ENCODE measurements around the gene TMEM45A.
"Not testable (repeated sequence)": the region's sequence is repeated elsewhere in the genome, so short reads cannot be mapped to it uniquely, and the experiment has no call there.

Gene TMEM45A

DNA sequence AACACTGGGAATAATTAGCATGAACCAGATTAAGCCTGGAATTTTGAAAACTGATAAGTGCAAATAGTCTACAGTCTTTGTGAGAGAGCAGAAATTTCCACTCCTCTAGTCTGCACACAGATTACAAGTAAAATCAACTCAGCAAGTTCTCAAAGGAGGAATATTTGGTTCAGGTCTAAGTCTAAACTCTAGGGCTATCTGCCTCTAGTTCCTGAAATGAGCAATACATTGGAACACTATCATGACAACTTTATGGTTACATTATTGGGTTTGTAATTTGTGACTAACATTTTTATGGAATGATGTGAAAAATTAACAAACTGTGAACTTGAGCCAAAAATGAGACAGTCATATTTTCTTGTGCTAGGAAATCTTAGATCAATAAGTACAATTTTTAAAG is 86.2 kb downstream of the TMEM45A start:
- no peak for DNase-seq

DNA sequence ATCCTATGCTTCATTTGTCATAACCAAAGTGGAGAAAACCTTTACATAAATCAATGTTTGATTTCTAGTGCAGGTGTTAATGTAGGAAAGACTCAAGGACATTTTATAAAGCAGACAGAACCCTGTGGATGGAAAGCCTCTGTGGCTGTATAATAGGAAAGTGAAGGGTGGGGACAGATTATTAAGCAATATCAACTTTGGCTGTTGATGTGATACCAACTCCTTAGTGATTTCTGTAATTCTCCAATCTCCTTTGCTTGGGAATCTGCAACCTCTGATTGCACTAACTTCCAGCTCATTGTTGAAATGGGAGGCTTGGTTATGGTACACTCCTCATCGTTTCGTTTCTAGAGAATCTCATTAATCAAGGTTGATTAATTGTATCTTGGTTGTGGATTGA is 87.7 kb downstream of the TMEM45A start:
- DNase-seq = no peak

DNA sequence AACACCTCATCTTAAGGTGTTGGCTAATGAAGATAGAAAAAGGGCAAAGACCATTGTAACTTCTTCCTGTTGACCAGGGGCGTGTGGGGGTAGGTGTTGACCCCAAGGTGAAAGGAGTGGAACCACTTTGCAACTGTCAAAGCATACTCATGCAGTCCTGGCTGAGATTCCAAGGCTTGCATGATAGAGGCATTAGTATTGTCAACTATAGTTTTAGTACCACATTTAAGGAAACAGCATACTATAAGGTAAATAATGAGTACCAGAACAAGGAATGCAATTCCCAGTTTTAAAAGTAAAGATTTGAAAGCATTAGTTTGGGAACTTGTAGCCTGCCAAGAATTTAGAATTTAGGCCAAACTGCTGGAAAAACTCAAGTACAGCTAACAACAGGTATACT is 89.2 kb downstream of the TMEM45A start:
- DNase-seq = no peak

DNA sequence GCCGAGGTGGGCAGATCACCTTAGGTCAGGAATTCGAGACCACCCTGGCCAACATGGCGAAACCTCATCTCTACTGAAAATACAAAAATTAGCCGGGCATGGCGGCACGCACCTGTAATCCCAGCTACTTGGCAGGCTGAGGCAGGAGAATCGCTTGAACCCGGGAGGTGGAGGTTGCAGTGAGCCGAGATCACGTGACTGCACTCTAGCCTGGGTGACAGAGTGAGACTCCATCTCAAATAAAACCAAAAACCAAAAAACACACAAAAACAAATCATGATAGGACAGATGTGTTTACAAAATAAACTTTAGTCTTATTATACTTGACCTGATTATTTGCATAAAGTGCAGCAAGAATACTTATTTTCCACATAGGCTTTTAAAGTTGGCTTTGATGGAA is 89.7 kb downstream of the TMEM45A start:
- DNase-seq = not testable (repeated sequence)

DNA sequence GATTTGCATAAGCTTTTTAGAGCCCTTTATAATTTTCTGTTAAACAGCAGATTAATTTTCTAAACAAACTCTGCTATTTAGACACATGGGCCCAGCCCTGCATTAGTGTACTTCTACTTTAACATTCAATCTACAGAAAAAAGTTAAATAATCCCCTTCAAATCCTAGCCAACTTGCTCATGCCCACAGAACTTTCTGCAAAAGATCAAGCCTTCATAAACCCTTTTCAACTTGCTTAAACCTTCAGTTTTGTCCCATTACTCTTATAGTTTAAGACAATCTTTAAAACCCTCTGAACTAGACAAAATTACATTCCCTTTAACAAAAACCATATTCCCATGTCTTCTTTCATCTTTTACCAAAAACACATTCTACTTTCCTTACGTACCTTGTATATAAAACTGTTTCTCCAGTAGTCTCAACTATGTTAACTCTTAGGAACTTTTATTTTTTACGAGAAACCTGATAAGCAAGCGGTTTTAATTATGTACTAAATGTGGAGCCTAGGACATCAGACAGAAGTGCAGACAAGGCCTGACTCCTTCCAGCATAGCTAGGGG is 91.8 kb downstream of the TMEM45A start:
- DNase-seq = no peak

DNA sequence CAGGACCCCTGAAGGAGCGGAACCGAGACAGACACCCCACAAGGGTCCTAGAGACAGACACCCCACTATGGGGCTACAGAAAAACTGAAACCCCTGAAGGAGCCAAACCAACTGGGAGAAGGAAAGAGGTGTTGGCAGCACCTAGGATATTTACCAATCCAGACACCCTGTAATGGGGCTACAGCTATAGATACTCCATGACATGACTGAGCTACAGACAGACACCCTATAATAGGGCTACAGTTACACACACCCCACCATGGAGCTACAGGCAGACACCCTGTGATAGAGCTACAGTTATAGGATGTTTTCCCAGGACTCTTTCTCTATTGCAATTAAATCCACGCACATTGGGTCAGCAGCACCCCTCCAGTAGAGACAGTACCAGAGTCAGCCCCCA is 94.4 kb downstream of the TMEM45A start:
- no peak for DNase-seq

DNA sequence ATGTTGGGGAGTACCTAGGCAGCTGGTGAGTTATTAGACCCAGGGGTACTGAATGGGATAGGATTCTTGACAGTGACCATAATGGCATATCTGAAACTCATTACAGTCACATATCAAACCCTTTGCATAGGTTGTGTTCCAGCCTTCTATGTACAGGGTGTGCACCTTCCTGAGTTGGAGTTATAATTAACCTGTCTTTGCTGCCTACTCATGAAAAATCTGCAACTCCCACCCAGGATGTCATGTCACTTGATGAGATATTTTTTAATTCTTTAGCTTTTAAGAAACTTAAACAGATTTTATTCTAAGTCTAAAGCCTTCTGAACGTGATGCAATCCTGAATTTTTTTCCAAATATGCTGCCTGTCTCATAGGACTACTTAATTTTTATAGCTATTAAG is 95.8 kb downstream of the TMEM45A start:
- no peak for DNase-seq

DNA sequence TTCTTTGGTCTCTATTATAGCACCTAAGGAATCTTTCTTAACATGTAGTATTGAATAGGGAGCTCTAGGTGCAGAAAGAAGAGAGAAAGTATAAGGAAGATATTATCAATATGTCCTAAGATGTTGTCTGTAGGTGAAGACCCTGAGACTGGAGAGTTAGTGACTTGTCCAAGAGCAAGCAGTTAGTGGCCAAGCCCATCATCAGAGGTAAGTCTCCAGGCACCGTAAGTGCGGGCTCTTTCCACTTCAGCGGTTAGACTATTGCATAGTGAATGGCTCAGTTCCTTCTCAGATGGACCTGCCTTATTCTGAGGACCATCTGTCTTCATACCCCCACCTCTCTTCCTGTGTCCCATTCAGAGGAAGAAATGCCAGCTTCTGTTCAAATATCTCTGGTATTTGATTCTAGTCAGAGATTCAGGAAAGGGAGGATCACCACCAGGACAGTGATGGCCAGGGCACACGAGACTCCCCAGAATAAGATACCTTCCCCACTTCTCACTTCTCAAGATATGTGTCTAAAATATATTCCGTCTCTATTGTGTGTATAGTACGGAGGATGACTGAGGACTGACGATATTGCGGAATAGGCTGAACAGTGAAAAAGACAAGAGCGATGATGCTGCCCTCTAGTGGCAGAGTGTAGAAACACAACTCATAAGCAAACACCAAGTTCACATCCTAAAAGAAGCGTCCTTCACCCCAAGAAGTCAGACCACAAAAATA is 97.9 kb downstream of the TMEM45A start:
- peak; percentile 16 to 45 for DNase-seq

DNA sequence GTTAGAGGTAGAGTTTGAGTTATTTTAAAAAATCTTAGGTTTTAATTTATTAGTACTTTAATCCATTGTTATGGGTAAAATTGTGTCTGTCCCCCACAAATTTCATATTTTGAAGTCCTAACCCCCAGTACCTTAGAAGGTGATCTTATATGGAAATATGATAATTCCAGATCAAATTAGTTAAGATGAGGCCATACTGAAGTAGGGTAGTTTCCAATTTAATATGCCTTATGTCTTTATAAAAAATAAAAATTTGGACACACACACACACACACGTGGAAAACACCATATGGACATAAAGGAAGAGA is 98.4 kb downstream of the TMEM45A start:
- no peak for DNase-seq

DNA sequence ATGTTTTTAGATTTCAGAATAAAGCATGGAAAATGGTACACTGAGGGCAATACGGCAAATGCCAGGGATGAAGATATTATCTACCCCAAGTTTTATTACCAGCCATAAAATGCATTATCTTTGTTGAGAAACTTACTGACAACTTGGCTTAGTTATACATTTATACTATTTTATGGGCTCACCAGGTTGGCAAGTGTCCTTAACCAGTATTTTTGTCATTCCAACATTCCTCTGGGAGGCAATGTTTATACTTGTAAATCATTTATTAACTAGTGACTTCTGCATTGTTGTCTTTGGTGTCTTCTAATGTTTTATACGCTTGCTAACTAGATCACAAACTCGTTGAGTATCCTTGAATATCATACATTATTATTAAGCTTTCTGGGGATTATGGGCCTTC is 99.0 kb downstream of the TMEM45A start:
- DNase-seq = no peak

DNA sequence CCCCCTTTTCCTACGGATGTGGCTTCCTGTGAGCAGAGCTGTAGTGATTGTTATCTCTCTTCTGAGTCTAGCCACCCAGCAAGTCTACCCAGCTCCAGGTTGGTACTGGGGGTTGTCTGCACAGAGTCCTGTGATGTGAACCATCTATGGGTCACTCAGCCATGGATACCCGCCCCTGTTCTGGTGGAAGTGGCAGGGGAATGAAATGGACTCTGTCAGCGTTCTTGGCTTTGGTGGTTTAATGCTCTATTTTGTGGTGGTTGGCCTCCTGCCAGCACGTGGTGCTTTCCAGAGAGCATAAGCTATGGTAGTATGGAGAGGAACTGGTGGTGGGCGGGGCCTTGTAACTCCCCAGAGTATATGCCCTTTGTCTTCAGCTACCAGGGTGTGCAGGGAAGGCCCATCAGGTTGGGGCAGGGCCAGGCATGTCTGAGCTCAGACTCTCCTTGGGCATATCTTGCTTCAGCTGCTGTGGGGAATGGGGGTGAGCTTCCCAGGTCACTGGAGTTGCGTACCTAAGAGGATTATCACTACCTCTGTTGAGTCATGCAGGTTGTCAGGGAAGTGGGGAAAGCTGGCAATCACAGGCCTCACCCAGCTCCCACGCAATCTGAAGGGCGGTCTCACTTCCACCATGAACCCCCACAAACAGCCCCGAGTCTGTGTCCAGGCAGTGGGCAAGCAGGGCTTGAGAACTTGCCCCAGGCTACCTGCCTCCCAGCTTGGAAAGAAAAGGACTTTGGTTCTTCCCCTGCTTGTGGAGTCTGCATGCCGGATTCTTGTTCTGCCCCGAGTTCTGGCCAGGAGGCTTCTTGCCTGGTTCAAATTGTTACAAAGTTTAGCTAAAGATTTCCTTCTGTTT is 108.0 kb downstream of the TMEM45A start:
- no peak for DNase-seq

DNA sequence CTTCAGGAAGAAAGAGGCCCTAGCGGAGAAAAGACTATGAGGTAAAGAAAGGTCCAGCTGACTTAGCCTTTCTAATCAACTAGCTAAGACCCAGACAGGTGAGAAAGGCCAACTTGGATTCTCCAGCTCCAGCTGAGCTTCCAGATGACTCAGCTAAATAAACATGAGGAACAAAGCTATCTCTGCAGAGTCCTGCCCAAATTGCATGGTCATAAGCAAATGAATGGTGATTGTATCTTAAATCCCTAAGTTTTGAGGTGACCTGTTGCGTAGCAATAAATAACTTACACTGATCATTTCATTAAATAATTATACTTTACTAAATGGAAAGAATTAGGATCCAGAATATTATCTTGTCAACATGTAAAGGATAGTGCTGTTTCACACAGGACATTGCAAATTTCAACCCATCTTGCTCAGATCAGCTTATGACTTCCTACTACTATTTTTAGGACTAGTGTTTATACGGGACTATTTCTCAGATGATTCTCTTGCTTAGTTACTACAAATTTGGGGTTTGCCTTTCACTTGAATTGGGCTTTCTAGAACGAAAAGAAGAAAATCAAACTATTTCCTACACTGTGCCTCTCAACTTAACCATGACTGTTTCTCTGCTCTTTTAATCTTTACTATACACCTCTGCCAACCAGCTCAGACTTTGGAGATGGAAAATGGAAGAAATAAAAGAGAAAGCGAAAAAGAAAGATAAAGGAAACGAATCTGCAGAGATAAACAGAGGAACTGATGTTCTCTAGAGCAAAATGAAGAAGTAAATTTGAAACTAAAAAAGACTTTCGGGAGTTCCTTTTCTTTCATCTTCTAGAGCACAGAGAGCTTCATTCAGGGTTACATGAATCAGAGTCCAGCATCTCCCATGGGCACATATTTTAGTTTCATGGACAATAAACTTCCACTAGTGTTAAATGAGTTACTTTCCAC is 110.4 kb downstream of the TMEM45A start:
- DNase-seq = peak; percentile 9 to 47

DNA sequence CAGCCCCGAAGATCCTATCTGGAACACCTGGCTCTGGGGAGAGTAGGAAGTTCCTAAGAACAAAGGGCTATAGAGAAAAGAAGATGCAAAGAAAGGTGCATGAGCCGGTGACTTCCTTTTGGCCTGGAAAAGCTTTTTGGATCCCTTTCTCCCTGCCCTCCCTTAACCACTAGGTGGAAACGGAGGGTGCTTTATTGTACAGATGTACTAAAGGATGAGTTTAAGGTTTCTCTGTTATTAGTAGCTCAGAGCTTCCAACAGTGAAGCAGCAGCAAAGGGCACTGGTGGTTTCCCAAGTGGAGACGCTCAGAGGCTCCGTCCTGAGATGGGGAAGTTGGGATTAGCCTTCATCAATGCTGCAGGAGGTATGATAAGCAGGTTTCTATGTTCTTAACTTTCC is 111.0 kb downstream of the TMEM45A start:
- DNase-seq = peak; percentile 14 to 33

DNA sequence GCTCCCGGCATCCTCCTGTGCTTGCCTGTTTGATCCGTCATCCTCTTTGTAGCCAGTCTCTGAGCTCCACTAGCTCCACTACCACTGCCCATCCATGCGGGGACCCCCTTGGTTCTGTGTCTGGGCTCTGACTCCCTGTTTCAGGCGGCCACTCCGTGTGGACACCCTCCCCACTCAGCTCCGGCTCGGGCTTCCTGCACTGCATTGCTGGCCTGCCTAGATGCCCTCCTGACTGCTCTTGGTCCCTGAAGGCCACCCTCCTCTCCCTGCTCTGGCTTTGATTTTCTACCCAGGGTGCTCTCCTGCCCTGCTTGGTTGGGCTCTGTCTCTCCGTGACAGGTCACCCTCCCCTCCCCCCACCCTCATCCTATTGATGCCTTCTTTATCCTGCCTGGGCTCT is 112.9 kb downstream of the TMEM45A start:
- DNase-seq = no peak

DNA sequence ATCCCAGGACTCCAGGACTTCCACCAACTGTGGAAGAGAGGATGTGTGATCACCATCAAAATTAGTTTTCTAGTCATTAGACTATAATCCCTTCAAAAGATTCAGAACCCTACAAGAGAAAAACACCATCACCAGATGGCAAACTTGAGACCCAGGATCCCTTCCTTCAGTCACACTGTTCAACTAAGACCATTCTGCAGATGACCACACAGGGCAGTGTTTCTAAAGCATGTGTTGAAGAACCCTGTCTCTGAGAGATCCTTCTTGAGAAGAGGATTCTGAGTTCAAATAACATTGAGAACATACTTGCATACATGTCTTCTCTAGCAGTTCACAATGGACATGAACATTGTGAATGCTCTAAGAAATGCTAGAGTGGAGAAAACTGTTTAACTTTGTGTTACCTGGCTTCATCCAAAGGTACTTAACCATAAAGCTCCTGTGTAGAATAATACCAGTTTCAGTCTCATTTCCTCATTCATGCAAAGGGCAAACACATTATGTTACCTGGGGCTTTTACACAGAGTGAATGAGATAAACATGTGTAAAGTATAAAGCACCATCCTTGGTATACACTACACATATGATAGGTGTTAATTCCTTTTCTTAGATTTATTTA is 114.6 kb downstream of the TMEM45A start:
- no peak for DNase-seq

DNA sequence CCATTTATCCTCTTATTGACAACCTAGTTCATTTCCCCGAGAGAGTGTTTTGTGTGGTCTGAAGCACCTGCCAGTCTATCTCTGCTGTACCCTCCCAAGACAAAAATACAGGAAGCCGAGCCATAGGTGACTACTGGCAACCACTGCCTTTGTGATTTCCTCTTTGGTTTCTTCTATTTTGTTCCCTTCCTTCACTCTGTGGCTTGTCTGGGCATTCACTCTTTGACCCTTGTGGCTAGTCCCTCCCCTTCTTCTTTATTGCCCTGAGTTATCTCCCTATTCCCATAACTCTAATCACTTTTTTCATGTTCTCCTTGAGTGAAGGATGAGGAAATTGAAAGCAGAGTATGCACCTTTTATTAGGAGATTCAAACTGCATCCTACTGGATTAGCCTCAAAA is 116.9 kb downstream of the TMEM45A start, which contains the start of gene ADGRG7:
TSS of gene ADGRG7 (plus strand) at position 297 of the 400 bp plus-strand sequence. CDS start 256 bp downstream, outside the sequence.
- DNase-seq = no peak

DNA sequence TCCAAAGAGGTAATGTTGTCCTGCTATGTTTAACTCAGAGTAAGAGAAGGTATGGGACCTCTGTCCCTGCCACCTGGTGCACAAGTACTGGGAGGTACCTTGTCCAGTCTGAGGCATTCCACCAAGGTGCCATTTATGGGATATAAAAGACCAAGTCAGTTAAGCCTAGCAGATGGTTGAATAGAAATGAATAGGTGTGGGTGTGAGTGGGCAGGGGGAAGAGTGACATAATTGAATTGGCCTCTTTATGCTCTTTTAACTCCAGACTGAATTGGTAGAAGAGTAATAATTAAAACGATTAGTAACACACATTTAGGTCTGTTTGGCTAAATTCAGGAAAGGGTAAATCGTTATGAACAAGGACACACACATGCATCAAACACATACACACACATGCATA is 117.5 kb downstream of the TMEM45A start:
- no peak for DNase-seq

DNA sequence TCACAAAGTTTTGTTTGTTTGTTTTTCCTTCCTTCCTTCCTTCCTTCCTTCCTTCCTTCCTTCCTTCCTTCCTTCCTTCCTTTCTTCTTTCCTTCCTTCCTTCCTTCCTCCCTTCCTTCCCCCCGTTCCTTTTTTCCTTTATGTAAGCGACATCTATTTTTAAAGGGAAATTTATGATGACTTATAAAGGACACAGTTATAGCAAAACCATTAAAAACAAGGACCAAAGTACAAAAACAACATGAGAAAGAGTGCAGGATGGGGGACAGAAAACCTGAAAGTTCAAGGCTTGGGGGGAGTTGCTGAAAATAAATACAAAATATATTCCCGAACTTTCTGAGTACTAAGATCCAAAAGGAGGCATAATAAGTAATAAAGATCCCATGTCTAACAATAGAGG is 118.8 kb downstream of the TMEM45A start:
- DNase-seq = no peak

DNA sequence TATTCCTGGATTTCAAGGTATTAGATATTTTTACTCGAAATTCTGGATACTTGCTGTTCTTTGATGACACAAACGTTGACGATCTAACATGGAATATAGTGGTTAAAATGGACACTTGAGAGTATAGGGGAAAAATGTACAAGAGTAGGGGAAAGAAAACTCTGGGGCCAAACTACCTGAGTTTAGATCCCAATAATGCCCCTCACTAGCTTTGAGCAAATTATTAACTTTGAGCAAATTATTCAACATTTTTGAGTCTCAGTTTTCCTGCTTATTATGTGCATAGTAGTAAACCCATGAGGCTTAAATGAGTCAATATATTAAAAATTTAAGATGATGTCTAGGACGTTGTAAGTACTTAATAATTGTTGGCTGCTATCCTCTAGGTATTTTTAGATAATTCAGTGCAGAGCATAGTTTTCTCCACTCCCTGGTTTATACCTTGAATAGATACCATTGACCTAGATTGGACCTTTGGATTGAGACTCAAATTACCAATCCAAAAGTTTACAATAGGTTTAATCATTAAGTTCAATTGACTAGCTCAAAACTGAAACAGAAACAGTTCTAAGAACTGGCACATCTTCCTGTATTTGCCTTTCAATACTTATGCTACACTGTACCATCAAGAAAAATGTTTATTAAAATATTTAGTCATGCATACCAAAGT is 121.4 kb downstream of the TMEM45A start:
- DNase-seq = no peak

DNA sequence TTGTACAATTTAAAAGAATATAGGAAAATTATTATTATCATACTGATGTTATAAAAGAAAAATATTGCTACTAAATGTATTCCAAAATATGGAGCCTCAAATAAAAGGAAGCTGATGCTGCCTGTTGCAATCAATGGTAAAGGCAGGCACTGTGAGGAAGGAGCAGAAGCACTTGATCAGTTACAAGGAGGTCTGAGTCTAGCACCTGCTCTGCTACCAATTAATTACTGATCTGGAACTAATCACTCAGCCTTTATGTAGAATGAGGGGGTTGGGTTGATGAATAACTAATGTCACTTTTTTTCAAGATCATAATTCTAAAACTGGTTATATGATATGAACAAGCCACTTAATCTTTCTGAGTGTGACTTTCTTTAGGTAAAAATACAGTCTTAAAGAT is 122.5 kb downstream of the TMEM45A start:
- DNase-seq = no peak

DNA sequence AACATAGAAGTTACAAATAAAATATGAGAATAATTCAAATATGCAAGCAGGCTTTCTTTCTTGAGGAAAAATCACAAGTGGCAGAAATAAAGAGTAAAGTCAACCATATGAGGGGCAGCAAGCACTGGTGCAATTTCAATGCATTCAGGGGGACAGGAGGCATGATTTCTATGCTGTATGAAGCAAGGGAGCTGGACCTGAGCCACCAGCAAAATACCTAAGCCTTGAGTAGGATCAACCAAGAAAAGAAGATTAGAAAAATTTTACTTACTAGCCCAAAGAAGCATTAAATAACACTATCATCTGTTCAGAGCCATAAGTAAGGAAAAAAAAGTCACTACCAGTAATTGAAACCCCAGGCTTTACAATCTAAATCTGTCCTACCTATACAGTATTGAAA is 123.3 kb downstream of the TMEM45A start:
- no peak for DNase-seq

DNA sequence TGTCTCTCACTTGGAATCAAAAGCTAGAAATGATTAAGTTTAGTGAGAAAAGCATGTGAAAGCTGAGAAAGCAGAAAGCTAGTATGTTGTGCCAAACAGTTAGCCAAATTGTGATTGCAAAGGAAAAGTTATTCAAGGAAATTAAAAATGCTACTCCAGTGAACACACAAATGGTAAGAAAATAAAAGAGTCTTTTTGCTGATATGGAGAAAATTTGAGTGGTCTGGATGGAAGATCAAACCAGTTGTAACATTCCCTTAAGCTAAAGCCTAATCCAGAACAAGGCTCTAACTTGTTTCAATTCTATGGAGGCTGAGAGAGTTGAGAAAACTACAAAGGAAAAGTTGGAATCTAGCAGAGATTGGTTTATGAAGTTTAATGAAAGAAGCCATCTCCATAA is 128.8 kb downstream of the TMEM45A start:
- DNase-seq = no peak
